IPS-NIHi7 (cell line): ENCODE results near the gene RPRD2.

ENCODE experiments used
- DNase-seq: peaks from one replicate; pipeline ENCODE4 v3.0.0; 2012; ENCODE audit warnings: mixed read lengths; ENCODE audit errors: extremely low spot score

The RPRD2 gene

GRCh38 chr1:150469291-150469690, 105.3 kb downstream of the RPRD2 start:
- no peak for DNase-seq

- DNase-seq: no peak
Measured at GRCh38 chr1:150472601-150473200, 108.8 kb downstream of the RPRD2 start.

- no peak for DNase-seq
Measured at GRCh38 chr1:150473659-150474058, 109.7 kb downstream of the RPRD2 start.

GRCh38 chr1:150474869-150475268, 110.9 kb downstream of the RPRD2 start:
- DNase-seq: no peak

- DNase-seq: no peak
Measured at GRCh38 chr1:150476754-150477153, 112.8 kb downstream of the RPRD2 start.

- DNase-seq: no peak
Measured at GRCh38 chr1:150477320-150477719, 113.4 kb downstream of the RPRD2 start.

GRCh38 chr1:150477733-150478132, 113.8 kb downstream of the RPRD2 start:
- no peak for DNase-seq

GRCh38 chr1:150479370-150479769, 115.4 kb downstream of the RPRD2 start:
- DNase-seq: no peak

- no peak for DNase-seq
Measured at GRCh38 chr1:150479927-150480352, 116.0 kb downstream of the RPRD2 start.

GRCh38 chr1:150484431-150484830, 120.5 kb downstream of the RPRD2 start:
- DNase-seq: no peak

GRCh38 chr1:150484861-150485260, 120.9 kb downstream of the RPRD2 start:
- no peak for DNase-seq

GRCh38 chr1:150486966-150487762, 123.2 kb downstream of the RPRD2 start, which contains the start of gene TARS2:
Gene TARS2 (plus strand): TSS chr1:150487419. CDS start chr1:150487451, 32 bp downstream.
- DNase-seq: peak; percentile 98

- DNase-seq: no peak
Measured at GRCh38 chr1:150487763-150488115, 123.8 kb downstream of the RPRD2 start.

- DNase-seq: no peak
Measured at GRCh38 chr1:150493175-150493574, 129.2 kb downstream of the RPRD2 start.

- no peak for DNase-seq
Measured at GRCh38 chr1:150498342-150498741, 134.4 kb downstream of the RPRD2 start.

- DNase-seq: no peak
Measured at GRCh38 chr1:150505431-150505830, 141.5 kb downstream of the RPRD2 start.

GRCh38 chr1:150507912-150508864, 144.2 kb downstream of the RPRD2 start, which contains the start of gene ECM1:
Gene ECM1 (plus strand): TSS chr1:150508109. CDS start chr1:150508210, 101 bp downstream.
- DNase-seq: peak; percentile 55

GRCh38 chr1:150508982-150509381, 145.0 kb downstream of the RPRD2 start:
- DNase-seq: no peak

GRCh38 chr1:150511551-150511950, 147.6 kb downstream of the RPRD2 start:
- no peak for DNase-seq

- DNase-seq: no peak
Measured at GRCh38 chr1:150511985-150512660, 148.2 kb downstream of the RPRD2 start.

GRCh38 chr1:150512846-150513245, 148.9 kb downstream of the RPRD2 start:
- no peak for DNase-seq
